AG04450 (cell line): Measurements from ENCODE around the gene CEP128. TPM values are rescaled to one million over a fixed set of nuclear protein-coding genes. Genes with fewer than 3 reads are reported as not detected.
"Not testable (repeated sequence)": the region's sequence is repeated elsewhere in the genome, so short reads cannot be mapped to it uniquely, and the experiment has no call there.

Experiments
- CTCF ChIA-PET: fragments of 300-600, 350-600 bp; formaldehyde crosslinking; extraction: SDS; loops from one replicate; lab custom pipeline; 2022; ENCODE audit warnings: antibody characterized with exemption, inconsistent platforms; lab: Charles Lee
- POLR2A ChIA-PET: fragments of 350-600 bp; formaldehyde crosslinking; extraction: SDS; loops from one replicate; lab custom pipeline; 2021; ENCODE audit warnings: antibody characterized with exemption, inconsistent platforms; lab: Yijun Ruan, JAX
- DNase-seq: peaks from one replicate; pipeline ENCODE4 v3.0.0-alpha.2; 2011; ENCODE audit warnings: low read depth, low spot score
- H3K27ac ChIP-seq: one replicate; pipeline ENCODE4 v1.5.1; 2012; ENCODE audit warnings: low read depth, low read length, control low read depth
- H3K27me3 ChIP-seq: one replicate; pipeline ENCODE4 v1.6.0; 2012; ENCODE audit warnings: low read length; ENCODE audit not compliant: control insufficient read depth, insufficient read depth
- H3K4me3 ChIP-seq: 2 replicates; pipeline ENCODE4 v1.5.1; 2011; ENCODE audit warnings: mild to moderate bottlenecking, low read depth, low read length, control low read depth
- H3K9me3 ChIP-seq: 2 replicates; pipeline ENCODE4 v1.5.1; 2012; ENCODE audit warnings: low read length; ENCODE audit not compliant: control insufficient read depth, insufficient read depth
- CTCF ChIP-seq: IDR thresholded peaks from 2 replicates; pipeline ENCODE4 v1.5.1; 2011; ENCODE audit warnings: low read depth, low read length, control low read depth, inconsistent platforms
- polyA plus RNA-seq: library from polyadenylated mRNA; depleted of rRNA; stranded (reverse); fragments of >200 nt; gene quantifications from 2 replicates; pipeline ENCODE4 v1.2.3, GENCODE V29; 2011

CEP128 gene
- polyA plus RNA-seq, 1 experiment = 1.8 TPM

- Histone ChIP-seq H3K27ac (no peak overlapping the region), H3K27me3 (no peaks in the 10 kb centered on the region), H3K9me3 (no peaks in the 10 kb centered on the region), H3K4me3 (no peak overlapping the region)
- no peak for TF ChIP-seq CTCF
- POLR2A ChIA-PET = no interaction called here
- CTCF ChIA-PET = no interaction called here
- no peak for DNase-seq
Observed at GRCh38 chr14:80919622-80920021, 21.9 kb downstream of the CEP128 start.

- POLR2A ChIA-PET = interaction anchor here (0.6 kb wide), 1 partner anchor 296 kb away, joined by 3 read pairs; no protein-coding TSS in a partner anchor
- H3K4me3 ChIP-seq, H3K9me3 ChIP-seq, H3K27me3 ChIP-seq, H3K27ac ChIP-seq, DNase-seq: not testable (repeated sequence)
- CTCF ChIA-PET = interaction anchor here (0.6 kb wide), 1 partner anchor 9 kb away, joined by 8 read pairs; no protein-coding TSS in a partner anchor
Observed at GRCh38 chr14:80912013-80912412, 29.5 kb downstream of the CEP128 start.

- Histone ChIP-seq H3K4me3 (no peak overlapping the region), H3K9me3 (no peaks in the 10 kb centered on the region), H3K27ac (no peak overlapping the region), H3K27me3 (no peaks in the 10 kb centered on the region)
- DNase-seq = no peak
- CTCF ChIA-PET = no interaction called here
- POLR2A ChIA-PET = no interaction called here
- TF ChIP-seq CTCF = no peak
Observed at GRCh38 chr14:80906946-80907345, 34.6 kb downstream of the CEP128 start.

GRCh38 chr14:80906336-80906735 lies 35.2 kb downstream of the CEP128 start:
- Histone ChIP-seq H3K4me3 (no peak overlapping the region), H3K9me3 (no peaks in the 10 kb centered on the region), H3K27me3 (no peaks in the 10 kb centered on the region), H3K27ac (no peak overlapping the region)
- POLR2A ChIA-PET = no interaction called here
- DNase-seq = no peak
- CTCF ChIA-PET = interaction anchor here (1.0 kb wide), 1 partner anchor 81 kb away, joined by 3 read pairs; no protein-coding TSS in a partner anchor
- TF ChIP-seq CTCF = no peak

- no peaks in the 10 kb centered on the region for H3K27me3 ChIP-seq
- ChIA-PET CTCF (interaction anchor here (1.7 kb wide), 1 partner anchor 85 kb away, joined by 4 read pairs; no protein-coding TSS in a partner anchor), POLR2A (no interaction called here)
- no peaks in the 10 kb centered on the region for H3K9me3 ChIP-seq
- no peak for TF ChIP-seq CTCF
- no peak overlapping the region for H3K27ac ChIP-seq
- no peak for DNase-seq
- no peak overlapping the region for H3K4me3 ChIP-seq
Observed at GRCh38 chr14:80902608-80903007, 38.9 kb downstream of the CEP128 start.
